KMS-11 (cell line): ENCODE results near the gene TAF4.

Experiments
- H2AFZ ChIP-seq: fragments of 200-600 bp; sonication (generic); 2 replicates; pipeline ENCODE4 v1.6.1; 2016; ENCODE audit warnings: antibody characterized with exemption, mixed run types, low read depth
- H3K27ac ChIP-seq: fragments of 200-600 bp; sonication (generic); 2 replicates; pipeline ENCODE4 v1.6.1; 2016; ENCODE audit warnings: mild to moderate bottlenecking, mixed run types
- H3K27me3 ChIP-seq: fragments of 200-600 bp; sonication (generic); 2 replicates; pipeline ENCODE4 v1.6.1; 2017; ENCODE audit warnings: mild to moderate bottlenecking, low read depth, mixed run types, moderate library complexity; ENCODE audit not compliant: insufficient read depth
- H3K36me3 ChIP-seq: fragments of 200-600 bp; sonication (generic); 2 replicates; pipeline ENCODE4 v1.6.1; 2017; ENCODE audit warnings: mild to moderate bottlenecking, mixed run types; ENCODE audit not compliant: insufficient read depth
- H3K4me1 ChIP-seq: fragments of 200-600 bp; sonication (generic); 2 replicates; pipeline ENCODE4 v1.6.1; 2016; ENCODE audit warnings: mild to moderate bottlenecking, low read depth, mixed run types; ENCODE audit not compliant: poor library complexity, severe bottlenecking
- H3K4me2 ChIP-seq: fragments of 200-600 bp; sonication (generic); 2 replicates; pipeline ENCODE4 v1.7.0; 2016; ENCODE audit warnings: mild to moderate bottlenecking, mixed run types
- H3K4me3 ChIP-seq: fragments of 200-600 bp; sonication (generic); IDR thresholded peaks from 2 replicates; pipeline ENCODE4 v1.6.1; 2017; ENCODE audit warnings: low read depth, low read length, mixed read lengths; ENCODE audit not compliant: insufficient read depth
- H3K79me2 ChIP-seq: fragments of 200-600 bp; sonication (generic); 2 replicates; pipeline ENCODE4 v1.6.1; 2016; ENCODE audit warnings: low read depth, mixed run types; ENCODE audit not compliant: insufficient read depth
- H3K9ac ChIP-seq: fragments of 200-600 bp; sonication (generic); 2 replicates; pipeline ENCODE4 v1.6.1; 2016; ENCODE audit warnings: mild to moderate bottlenecking, mixed run types
- H4K20me1 ChIP-seq: fragments of 200-600 bp; sonication (generic); 2 replicates; pipeline ENCODE4 v1.6.1; 2016; ENCODE audit warnings: mild to moderate bottlenecking, mixed run types; ENCODE audit not compliant: insufficient read depth
- TF ChIP-seq, protein P1 (sequence below): fragments of 200-600 bp; sonication (generic); conservative IDR thresholded peaks from 2 replicates; pipeline ENCODE4 v1.6.1; 2017; ENCODE audit warnings: low read depth, mild to moderate bottlenecking, antibody characterized with exemption, low read length, moderate library complexity, mixed read lengths

Gene TAF4

DNA sequence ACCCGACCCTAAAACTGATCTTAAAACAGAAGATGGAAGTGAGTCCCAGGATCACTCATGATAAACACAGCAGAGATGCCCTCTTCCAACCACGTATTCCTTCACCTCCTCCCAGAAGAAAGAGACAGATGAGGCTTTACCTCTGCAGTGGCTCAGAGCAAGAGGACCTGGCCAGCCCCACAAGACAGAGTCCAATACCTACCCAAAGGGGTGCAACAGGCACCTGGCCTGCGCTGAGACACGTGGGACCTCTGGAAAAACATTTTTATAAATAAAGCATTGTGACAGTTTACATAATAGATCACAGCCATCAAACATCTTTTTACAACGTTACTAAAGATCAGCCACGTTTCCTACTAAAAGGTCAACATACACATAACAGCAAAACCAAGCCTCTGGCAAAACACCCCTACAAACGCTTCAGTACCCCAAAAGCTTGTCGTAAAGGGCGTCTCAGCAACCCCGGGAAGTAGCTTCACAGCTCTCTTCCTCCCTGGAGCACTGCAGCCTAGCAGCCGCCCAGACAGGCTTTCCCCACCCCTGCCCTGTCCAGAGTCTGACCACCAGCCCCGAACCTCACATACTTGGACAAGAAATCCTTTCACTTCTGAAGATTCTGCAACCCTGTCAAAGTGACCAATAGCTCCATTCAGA lies 2.9 kb downstream of the TAF4 start:
- H3K9ac ChIP-seq = no peak overlapping the region
- H3K4me2 ChIP-seq = no peak overlapping the region
- peaks cover 15% of the 10 kb centered on the region for H4K20me1 ChIP-seq
- peaks cover 56% of the 10 kb centered on the region for H3K79me2 ChIP-seq
- peaks cover 22% of the 10 kb centered on the region for H3K4me1 ChIP-seq
- H3K4me3 ChIP-seq = no peak overlapping the region
- H2AFZ ChIP-seq = no peak overlapping the region
- H3K27ac ChIP-seq = no peak overlapping the region
- H3K36me3 ChIP-seq = no peaks in the 10 kb centered on the region
- no peaks in the 10 kb centered on the region for H3K27me3 ChIP-seq
- TF ChIP-seq, protein P1, sequence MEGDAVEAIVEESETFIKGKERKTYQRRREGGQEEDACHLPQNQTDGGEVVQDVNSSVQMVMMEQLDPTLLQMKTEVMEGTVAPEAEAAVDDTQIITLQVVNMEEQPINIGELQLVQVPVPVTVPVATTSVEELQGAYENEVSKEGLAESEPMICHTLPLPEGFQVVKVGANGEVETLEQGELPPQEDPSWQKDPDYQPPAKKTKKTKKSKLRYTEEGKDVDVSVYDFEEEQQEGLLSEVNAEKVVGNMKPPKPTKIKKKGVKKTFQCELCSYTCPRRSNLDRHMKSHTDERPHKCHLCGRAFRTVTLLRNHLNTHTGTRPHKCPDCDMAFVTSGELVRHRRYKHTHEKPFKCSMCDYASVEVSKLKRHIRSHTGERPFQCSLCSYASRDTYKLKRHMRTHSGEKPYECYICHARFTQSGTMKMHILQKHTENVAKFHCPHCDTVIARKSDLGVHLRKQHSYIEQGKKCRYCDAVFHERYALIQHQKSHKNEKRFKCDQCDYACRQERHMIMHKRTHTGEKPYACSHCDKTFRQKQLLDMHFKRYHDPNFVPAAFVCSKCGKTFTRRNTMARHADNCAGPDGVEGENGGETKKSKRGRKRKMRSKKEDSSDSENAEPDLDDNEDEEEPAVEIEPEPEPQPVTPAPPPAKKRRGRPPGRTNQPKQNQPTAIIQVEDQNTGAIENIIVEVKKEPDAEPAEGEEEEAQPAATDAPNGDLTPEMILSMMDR = no peak

- Histone ChIP-seq H3K27ac (no peak overlapping the region), H4K20me1 (peaks cover 15% of the 10 kb centered on the region), H3K4me2 (no peak overlapping the region), H3K36me3 (no peaks in the 10 kb centered on the region), H3K27me3 (no peaks in the 10 kb centered on the region), H3K9ac (no peak overlapping the region), H2AFZ (no peak overlapping the region), H3K79me2 (peaks cover 61% of the 10 kb centered on the region), H3K4me3 (no peak overlapping the region), H3K4me1 (peaks cover 18% of the 10 kb centered on the region)
- TF ChIP-seq, protein P1 = no peak
These were observed 3.7 kb downstream of the TAF4 start for GRCh38 chr20:62061851-62062423.

GRCh38 chr20:62060631-62061541 lies 4.8 kb downstream of the TAF4 start:
- H3K4me3 ChIP-seq = no peak overlapping the region
- peaks cover 15% of the 10 kb centered on the region for H4K20me1 ChIP-seq

DNA sequence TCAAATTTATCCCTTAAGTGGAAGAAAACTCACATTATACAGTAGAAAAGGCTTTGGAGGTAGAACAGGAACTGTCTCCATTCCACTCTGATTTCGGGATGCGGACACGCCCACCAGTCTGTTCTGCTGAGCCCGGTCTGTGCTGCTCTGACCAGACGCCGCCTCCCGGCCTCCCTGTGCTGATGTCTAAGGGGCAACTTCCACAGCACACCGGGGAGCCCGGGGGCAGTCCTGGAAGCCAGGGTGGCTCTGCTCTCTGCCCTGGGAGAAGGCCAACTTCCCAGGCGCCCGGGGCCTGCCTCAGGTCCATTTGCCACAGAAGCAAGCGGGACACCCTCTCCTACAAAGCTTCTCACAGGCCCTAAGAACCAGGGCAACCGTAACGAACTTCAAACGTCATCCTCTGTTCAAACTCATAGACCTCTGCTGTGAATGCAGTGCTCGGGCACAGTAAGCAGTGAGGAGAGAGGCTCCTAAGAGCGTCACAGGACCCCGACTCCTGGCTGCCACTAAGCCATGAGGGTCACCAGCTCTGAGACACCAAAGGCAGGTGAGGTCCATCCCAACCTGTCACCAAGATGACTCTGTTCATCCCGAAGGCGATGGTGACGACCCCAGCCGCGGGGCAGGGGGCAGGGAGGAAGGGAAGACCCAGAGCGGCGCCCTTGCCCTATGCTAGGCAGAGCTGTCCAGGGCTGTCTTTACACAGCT lies 5.6 kb downstream of the TAF4 start:
- H3K27me3 ChIP-seq = no peaks in the 10 kb centered on the region
- no peaks in the 10 kb centered on the region for H3K36me3 ChIP-seq
- H3K9ac ChIP-seq = no peak overlapping the region
- H3K4me3 ChIP-seq = no peak overlapping the region
- no peak overlapping the region for H3K27ac ChIP-seq
- H3K4me1 ChIP-seq = peaks cover 15% of the 10 kb centered on the region
- TF ChIP-seq, protein P1 = no peak
- no peak overlapping the region for H3K4me2 ChIP-seq
- no peak overlapping the region for H2AFZ ChIP-seq
- peaks cover 15% of the 10 kb centered on the region for H4K20me1 ChIP-seq
- H3K79me2 ChIP-seq = peaks cover 80% of the 10 kb centered on the region

More at GRCh38 chr20:62060631-62061541, 4.8 kb downstream of the TAF4 start:
- H3K27ac ChIP-seq = no peak overlapping the region
- no peak overlapping the region for H3K4me2 ChIP-seq
- no peak overlapping the region for H2AFZ ChIP-seq
- H3K4me1 ChIP-seq = peaks cover 15% of the 10 kb centered on the region
- peaks cover 72% of the 10 kb centered on the region for H3K79me2 ChIP-seq
- H3K9ac ChIP-seq = no peak overlapping the region
- TF ChIP-seq, protein P1 = no peak
- H3K27me3 ChIP-seq = no peaks in the 10 kb centered on the region
- no peaks in the 10 kb centered on the region for H3K36me3 ChIP-seq
